GM21381 (cell line): ENCODE data around the gene ALKBH8.
"Not testable (repeated sequence)": the region's sequence is repeated elsewhere in the genome, so short reads cannot be mapped to it uniquely, and the experiment has no call there.

Experiments
- ATAC-seq: cut with Tn5 transposase; IDR thresholded peaks from one replicate; pipeline ENCODE4 v1.9.1; 2021; ENCODE audit warnings: mild to moderate bottlenecking, moderate library complexity; ENCODE audit not compliant: unreplicated experiment

The ALKBH8 gene

GRCh38 chr11:107508858-107509244 lies 56.7 kb downstream of the ALKBH8 start:
- ATAC-seq: no peak

DNA sequence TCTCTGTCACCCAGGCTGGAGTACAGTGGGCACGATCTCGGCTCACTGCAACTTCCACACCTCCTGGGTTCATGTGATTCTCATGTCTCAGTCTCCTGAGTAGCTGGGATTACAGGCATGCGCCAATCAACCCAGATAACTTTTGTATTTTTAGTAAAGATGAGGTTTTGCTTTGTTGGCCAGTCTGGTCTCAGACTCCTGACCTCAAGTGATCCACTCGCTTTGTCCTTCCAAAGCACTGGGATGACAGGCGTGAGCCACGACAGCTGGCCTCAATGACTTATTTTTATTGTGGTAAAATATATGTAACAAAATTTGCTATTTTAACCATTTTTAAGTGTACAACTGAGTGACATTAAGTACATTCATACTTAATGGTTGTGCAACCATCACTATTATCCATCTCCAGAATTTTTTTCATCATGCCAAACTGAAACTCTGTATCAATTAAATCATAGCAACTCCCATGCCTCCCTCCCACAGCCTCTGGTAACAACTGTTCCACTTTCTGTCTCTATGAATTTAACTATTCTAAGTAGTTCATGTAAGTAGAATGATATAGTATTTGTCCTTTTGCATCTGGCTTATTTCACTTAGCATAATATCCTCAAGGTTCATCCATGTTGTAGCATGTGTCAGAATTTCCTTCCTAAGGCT lies 57.2 kb downstream of the ALKBH8 start:
- no peak for ATAC-seq

DNA sequence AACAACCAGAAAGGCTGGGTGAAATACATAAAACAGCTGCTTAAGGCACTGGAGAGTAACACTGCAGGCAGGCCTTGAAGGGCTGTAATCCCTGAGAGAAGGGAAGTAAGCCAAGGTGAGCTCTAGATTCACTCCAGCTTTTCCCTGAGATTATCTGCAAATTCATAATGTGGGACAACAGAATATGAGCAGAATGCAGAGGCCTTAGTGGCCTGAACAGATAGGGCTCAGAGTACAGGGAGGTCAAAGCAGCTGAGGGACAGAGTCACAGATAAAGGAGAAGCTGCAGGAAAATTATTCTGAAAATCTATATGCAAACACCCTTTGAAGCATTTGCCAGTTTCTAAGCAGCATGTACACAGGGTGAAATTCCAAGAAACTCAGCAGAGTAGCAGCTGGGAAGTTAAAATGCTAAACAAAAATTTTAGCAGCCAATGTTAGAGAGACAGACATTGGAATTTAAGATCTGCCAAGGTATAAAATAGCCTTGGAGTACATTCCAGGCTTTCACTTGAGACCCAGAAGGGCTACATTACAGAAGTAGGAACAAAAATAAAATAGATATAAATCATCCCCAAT lies 59.8 kb downstream of the ALKBH8 start:
- ATAC-seq: no peak

- no peak for ATAC-seq
These were observed 60.6 kb downstream of the ALKBH8 start for GRCh38 chr11:107504981-107505380.

DNA sequence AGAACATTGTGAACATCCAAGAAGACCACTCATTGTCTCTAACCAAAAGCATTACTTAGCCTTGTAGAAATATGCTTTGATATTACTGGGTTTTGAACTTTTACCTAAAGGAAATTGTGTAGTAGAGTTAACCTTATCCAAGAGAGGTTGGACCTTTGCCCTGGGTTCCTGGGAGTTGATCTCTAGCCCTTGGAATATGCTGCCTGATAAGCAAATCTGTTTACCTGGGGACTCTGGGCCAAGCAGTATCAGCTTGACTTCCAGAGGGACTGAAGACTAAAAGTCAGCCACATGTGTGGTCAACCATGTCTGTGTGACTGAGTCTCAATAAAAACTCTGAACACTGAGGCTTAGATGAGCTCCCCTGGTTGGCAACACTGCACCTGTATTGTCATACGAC lies 63.8 kb downstream of the ALKBH8 start:
- ATAC-seq: no peak

- not testable (repeated sequence) for ATAC-seq
These were observed 68.2 kb downstream of the ALKBH8 start for GRCh38 chr11:107497371-107497770.

DNA sequence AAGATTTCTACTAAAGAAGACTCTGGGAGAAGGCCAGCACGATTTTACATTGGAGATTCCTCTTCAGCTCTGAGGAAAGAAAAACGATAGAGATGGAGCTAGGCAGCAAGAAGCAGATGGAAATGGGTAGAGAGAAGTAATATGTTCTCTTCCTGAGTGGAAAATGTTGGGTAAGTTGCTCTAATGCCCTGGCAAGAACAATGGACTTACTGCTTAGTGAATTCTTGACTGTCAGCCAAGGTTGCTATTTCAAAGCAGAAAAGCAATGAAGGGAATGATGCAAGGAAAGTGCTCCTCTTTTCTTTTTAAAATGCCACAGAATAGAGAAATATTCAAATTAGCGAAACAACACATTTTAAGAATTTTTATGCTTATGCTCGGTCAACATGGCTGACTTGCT lies 69.5 kb downstream of the ALKBH8 start:
- ATAC-seq: no peak

DNA sequence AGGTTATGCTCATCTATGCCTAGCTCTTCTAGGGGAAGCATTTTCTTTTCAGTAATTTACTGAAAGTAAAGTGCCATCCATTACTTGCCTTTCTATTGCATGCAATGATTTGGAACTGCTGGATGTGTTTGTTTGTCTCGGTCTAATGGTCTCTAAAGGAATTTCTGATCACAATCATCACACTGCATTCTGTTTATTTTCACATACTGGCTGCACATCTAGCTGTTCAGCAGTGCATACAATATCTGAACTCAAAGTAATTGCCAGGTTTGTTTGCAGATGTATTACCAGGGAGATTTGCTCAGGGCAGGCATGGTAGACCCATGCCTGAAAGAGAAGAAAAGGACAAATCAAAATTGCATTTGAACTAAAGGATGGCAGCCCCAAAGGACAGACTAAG lies 71.5 kb downstream of the ALKBH8 start:
- ATAC-seq: no peak

DNA sequence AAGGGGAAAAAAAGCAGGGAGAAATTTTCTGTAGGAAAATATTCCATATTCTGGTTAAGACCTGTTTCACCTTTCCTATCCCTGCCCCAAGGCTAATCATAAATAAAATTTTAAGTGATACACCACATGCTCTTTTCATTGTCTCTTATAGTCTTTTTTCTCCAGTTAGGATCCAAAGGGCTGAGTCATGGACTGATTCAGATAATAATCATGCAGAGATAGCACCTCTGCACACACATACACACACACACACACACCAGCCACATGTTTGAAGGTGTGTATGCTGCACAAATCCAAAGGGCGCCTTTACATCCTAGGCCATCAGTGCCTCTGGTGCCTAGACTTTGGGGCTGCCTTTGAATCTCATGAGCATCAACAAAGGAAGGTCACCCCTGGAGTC lies 72.4 kb downstream of the ALKBH8 start:
- ATAC-seq: no peak

DNA sequence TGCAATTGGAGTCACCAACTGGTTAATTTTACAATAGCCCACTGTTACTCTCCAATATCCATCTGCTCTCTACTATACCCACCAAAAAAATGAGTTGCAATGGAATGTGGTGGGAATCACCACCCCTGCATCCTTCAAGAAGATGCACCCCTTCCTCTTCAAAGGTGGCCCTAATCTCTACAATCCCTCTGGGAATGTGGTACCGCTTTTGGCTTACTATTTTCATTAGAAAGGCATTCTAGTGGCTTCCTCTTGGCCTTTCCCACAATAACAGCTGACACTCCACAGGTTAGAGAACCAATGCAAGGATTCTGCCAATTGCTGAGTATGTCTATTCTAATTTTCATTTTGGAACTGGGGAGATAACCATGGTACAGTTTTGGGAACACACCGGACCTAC lies 74.7 kb downstream of the ALKBH8 start:
- ATAC-seq: no peak

GRCh38 chr11:107482234-107482633 lies 83.3 kb downstream of the ALKBH8 start:
- no peak for ATAC-seq

DNA sequence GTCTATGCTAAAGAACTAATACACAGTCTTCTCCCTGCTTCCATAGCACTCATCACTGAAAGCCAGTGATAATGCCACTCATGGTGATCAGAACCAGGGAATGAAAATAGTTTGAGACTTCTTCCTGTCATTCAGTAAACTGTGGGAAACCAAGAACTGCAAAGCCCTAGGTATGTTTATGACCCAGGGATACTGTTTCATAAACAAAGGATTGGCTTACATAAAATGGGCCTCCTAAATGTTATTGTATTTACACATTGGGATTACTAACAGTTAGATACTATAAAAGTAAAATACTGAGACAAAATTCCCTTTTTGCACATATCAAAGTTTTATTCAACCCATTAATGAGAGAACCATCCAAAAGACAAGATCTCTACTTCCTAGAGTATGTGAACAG lies 86.6 kb downstream of the ALKBH8 start:
- no peak for ATAC-seq

DNA sequence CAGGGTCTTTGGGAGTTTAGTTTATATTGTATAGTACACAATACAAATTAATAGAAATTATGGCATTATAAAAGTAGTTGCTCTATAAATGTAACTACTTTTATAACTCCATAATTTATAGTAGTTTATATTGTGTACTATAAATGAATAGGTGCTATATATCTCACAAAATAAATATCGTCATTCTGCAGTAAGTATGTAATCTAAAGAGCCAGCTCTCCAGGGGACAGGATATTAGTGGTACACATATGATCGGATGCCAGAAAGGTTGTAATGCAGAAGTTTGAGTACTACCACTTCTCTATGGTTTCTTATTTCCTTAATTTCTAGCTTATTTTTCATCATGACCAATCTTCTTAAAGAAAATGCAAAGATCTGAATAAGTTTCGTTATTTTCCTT lies 87.7 kb downstream of the ALKBH8 start:
- no peak for ATAC-seq

- ATAC-seq: no peak
These were observed 91.7 kb downstream of the ALKBH8 start for GRCh38 chr11:107473792-107474191.

- ATAC-seq: no peak
These were observed 92.6 kb downstream of the ALKBH8 start for GRCh38 chr11:107472966-107473365.

- ATAC-seq: no peak
These were observed 96.9 kb downstream of the ALKBH8 start for GRCh38 chr11:107468596-107468995.

DNA sequence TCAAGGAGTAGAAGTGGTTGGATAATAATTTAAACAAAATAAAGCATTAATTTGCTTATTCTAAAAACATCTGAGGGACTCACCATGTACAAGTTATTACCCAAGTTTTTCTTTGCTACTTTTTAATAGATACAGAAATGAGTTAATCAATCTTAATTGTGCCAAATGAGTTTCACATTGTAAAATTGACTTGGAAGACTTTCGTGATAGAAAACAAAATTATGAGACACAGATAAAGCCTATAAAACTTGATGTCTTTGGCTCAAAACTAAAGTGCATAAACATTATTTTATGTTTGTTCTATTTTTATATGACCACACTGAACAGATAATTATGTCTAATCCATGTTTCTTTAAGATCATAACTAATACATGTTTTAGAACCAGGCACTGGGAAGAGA lies 97.8 kb downstream of the ALKBH8 start:
- ATAC-seq: no peak

DNA sequence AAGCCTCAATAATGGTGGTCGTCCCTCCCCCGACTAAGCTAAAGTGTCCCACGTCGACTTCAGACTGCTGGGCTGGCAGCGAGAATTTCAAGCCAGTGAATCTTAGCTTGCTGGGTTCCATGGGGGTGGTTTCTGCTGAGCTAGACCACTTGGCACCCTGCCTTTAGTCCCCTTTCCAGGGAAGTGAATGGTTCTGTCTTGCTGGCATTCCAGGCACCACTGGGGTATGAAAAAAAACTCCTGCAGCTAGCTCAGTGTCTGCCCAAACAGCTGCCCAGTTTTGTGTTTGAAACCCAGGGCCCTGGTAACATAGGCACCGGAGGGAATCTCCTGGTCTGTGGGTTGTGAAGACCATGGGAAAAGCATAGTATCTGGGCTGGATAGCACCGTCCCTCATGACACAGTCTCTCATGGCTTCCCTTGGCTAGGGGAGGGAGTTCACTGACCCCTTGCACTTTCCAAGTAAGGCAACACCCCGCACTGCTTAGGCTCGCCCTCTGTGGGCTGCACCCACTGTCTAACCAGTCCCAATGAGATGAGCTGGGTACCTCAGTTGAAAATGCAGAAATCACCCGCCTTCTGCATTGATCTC lies 99.2 kb downstream of the ALKBH8 start:
- not testable (repeated sequence) for ATAC-seq

- peak; percentile 97 for ATAC-seq
These were observed 107.8 kb downstream of the ALKBH8 start, which contains the start of gene CWF19L2 for GRCh38 chr11:107457558-107458271. CWF19L2 (minus strand) TSS chr11:107457825; CDS start chr11:107457816, 9 bp downstream.

- peak; percentile 33 for ATAC-seq
These were observed 108.4 kb downstream of the ALKBH8 start for GRCh38 chr11:107457205-107457557.

DNA sequence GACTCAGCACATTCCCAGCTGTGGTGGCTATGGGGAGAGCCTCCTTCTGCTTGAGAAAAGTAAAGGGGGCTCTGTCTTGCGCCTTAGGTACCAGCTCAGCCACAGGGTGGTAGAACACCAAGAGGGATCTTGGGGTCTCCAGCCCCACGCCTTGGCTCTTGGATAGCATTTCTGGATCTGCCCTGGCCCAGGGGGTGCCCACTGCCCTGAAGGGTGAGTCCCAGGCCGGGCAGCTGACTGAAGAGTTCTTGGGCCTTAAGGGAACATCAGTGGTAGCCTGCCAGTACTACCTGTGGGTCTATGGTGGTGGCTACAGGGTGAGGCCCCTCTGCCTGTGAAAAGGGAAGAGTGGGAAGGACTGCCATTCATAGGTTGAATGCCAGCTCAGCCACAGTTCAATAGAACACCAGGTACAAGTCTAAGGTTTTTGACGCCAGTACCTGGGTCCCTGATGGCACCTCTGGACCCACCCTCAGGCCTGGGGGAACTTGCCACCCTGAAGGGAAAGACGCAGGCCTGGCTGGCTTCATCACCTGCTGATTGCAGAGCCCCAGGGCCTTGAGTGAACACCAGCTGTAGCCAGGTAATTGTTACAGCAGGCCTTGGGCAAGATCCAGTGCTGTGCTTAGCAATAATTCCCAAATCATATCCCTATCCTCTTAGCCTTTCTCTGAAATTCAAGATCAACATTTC lies 111.8 kb downstream of the ALKBH8 start:
- ATAC-seq: no peak
